SU-DHL-6 (cell line): ENCODE measurements around the gene OR51D1.

Experiments used
- H2AFZ ChIP-seq: fragments of 200-600 bp; sonication (generic); 2 replicates; pipeline ENCODE4 v1.6.1; 2014; ENCODE audit warnings: low read depth, mild to moderate bottlenecking, moderate library complexity, mixed read lengths, antibody characterized with exemption, low read length; ENCODE audit not compliant: severe bottlenecking
- H3F3A ChIP-seq: fragments of 200-600 bp; shearing (Covaris generic); 2 replicates; pipeline ENCODE4 v1.6.0; 2016; ENCODE audit warnings: antibody characterized with exemption, mild to moderate bottlenecking; ENCODE audit not compliant: insufficient read depth
- H3K27ac ChIP-seq: fragments of 200-600 bp; sonication (generic); 2 replicates; pipeline ENCODE4 v1.5.1; 2016; ENCODE audit warnings: low read depth, mild to moderate bottlenecking, low read length, moderate library complexity, mixed read lengths
- H3K27me3 ChIP-seq: fragments of 200-600 bp; sonication (generic), shearing (Covaris generic); 2 replicates; pipeline ENCODE4 v1.6.0; 2014; ENCODE audit warnings: mild to moderate bottlenecking, low read length
- H3K36me3 ChIP-seq: fragments of 200-600 bp; sonication (generic); 2 replicates; pipeline ENCODE4 v1.6.1; 2014; ENCODE audit warnings: mild to moderate bottlenecking, low read length, mixed read lengths
- H3K4me2 ChIP-seq: fragments of 300-600, 200-600 bp; shearing (Covaris generic), sonication (generic); 2 replicates; pipeline ENCODE4 v1.6.0; 2014; ENCODE audit warnings: low read length, low read depth, mild to moderate bottlenecking; ENCODE audit not compliant: poor library complexity, severe bottlenecking
- H3K4me3 ChIP-seq: fragments of 200-600 bp; sonication (generic); 2 replicates; pipeline ENCODE4 v1.5.1; 2014; ENCODE audit warnings: antibody characterized with exemption, low read length, mild to moderate bottlenecking, mixed read lengths; ENCODE audit not compliant: insufficient read depth, poor library complexity, severe bottlenecking
- H3K79me2 ChIP-seq: fragments of 200-600 bp; sonication (generic); 2 replicates; pipeline ENCODE4 v1.6.1; 2014; ENCODE audit warnings: mild to moderate bottlenecking, low read length, moderate library complexity; ENCODE audit not compliant: insufficient read depth
- H3K9ac ChIP-seq: fragments of 200-600 bp; sonication (generic); 2 replicates; pipeline ENCODE4 v1.7.0; 2014; ENCODE audit warnings: mild to moderate bottlenecking, low read length
- H3K9me2 ChIP-seq: fragments of 200-600 bp; sonication (generic); replicated peaks from 2 replicates; pipeline ENCODE4 v1.6.1; 2014; ENCODE audit warnings: low read length; ENCODE audit not compliant: insufficient read depth
- H3K9me3 ChIP-seq: fragments of 200-600 bp; sonication (generic); 2 replicates; pipeline ENCODE4 v1.6.1; 2014; ENCODE audit warnings: low read length, mixed read lengths; ENCODE audit not compliant: insufficient read depth
- H4K20me1 ChIP-seq: fragments of 200-600 bp; sonication (generic); 2 replicates; pipeline ENCODE4 v1.6.1; 2014; ENCODE audit warnings: low read depth, mild to moderate bottlenecking, antibody characterized with exemption, low read length, moderate library complexity, mixed read lengths
- CTCF ChIP-seq: fragments of 200-600 bp; sonication (generic); IDR thresholded peaks from one replicate; pipeline ENCODE4 v1.5.1; 2017; ENCODE audit warnings: antibody characterized with exemption, mild to moderate bottlenecking, low read length, moderate library complexity; ENCODE audit not compliant: insufficient read depth, poor library complexity, severe bottlenecking
- EZH2phosphoT487 ChIP-seq: fragments of 200-600 bp; sonication (generic), shearing (Covaris generic); conservative IDR thresholded peaks from 2 replicates; pipeline ENCODE4 v1.6.1; 2018; ENCODE audit warnings: mild to moderate bottlenecking, antibody characterized with exemption, low read length, moderate library complexity, mixed read lengths

The OR51D1 gene

GRCh38 chr11:4607781-4608666 lies 29.3 kb upstream of the OR51D1 start, which contains the start of gene TRIM68:
Gene TRIM68 (minus strand): TSS chr11:4608231. CDS start chr11:4605504, 2,727 bp downstream.
- peak within 1 kb of the TSS; percentile 94 for H3K4me2 ChIP-seq
- H3K79me2 ChIP-seq, result peaks cover 21% of the 10 kb centered on the region; the same call in 1 of the 2 replicates
- no peaks in the 10 kb centered on the region; the same call in 1 of the 2 replicates for H3K27me3 ChIP-seq
- TF ChIP-seq CTCF, result no peak
- no peak for TF ChIP-seq EZH2phosphoT487
- H3K9me3 ChIP-seq, result no peaks in the 10 kb centered on the region
- peak within 1 kb of the TSS; percentile 100 for H2AFZ ChIP-seq
- peak within 1 kb of the TSS; percentile 65 for H3K4me3 ChIP-seq
- no peaks in the 10 kb centered on the region for H3F3A ChIP-seq
- H4K20me1 ChIP-seq, result no peaks in the 10 kb centered on the region
- H3K36me3 ChIP-seq, result no peaks in the 10 kb centered on the region
- peak within 1 kb of the TSS; percentile 44 for H3K27ac ChIP-seq
- H3K9ac ChIP-seq, result peak within 1 kb of the TSS; percentile 78
- H3K9me2 ChIP-seq, result no peaks in the 10 kb centered on the region

- H3K9ac ChIP-seq, result no peak overlapping the region
- no peaks in the 10 kb centered on the region; the same call in 1 of the 2 replicates for H3K27me3 ChIP-seq
- no peaks in the 10 kb centered on the region for H3K36me3 ChIP-seq
- no peak for TF ChIP-seq EZH2phosphoT487
- no peak for TF ChIP-seq CTCF
- H3K4me2 ChIP-seq, result peak overlapping the region; percentile 29
- peaks cover 21% of the 10 kb centered on the region; the same call in 1 of the 2 replicates for H3K79me2 ChIP-seq
- no peaks in the 10 kb centered on the region for H3K9me2 ChIP-seq
- no peak overlapping the region for H3K4me3 ChIP-seq
- H2AFZ ChIP-seq, result peak overlapping the region; percentile 100
- H3K27ac ChIP-seq, result no peak overlapping the region
- H3F3A ChIP-seq, result no peaks in the 10 kb centered on the region
- no peaks in the 10 kb centered on the region for H3K9me3 ChIP-seq
- no peaks in the 10 kb centered on the region for H4K20me1 ChIP-seq
Measured at GRCh38 chr11:4610258-4610935, 26.9 kb upstream of the OR51D1 start.

- no peak overlapping the region for H2AFZ ChIP-seq
- H3K9me2 ChIP-seq, result no peaks in the 10 kb centered on the region
- H3K36me3 ChIP-seq, result no peaks in the 10 kb centered on the region
- TF ChIP-seq CTCF (no peak), EZH2phosphoT487 (no peak)
- H3K4me3 ChIP-seq, result no peak overlapping the region
- H3F3A ChIP-seq, result no peaks in the 10 kb centered on the region
- no peak overlapping the region for H3K4me2 ChIP-seq
- no peak overlapping the region for H3K9ac ChIP-seq
- no peaks in the 10 kb centered on the region for H4K20me1 ChIP-seq
- H3K27ac ChIP-seq, result no peak overlapping the region
- peaks cover 7% of the 10 kb centered on the region; the same call in 1 of the 2 replicates for H3K79me2 ChIP-seq
- no peaks in the 10 kb centered on the region; the same call in 1 of the 2 replicates for H3K27me3 ChIP-seq
- H3K9me3 ChIP-seq, result no peaks in the 10 kb centered on the region
Measured at GRCh38 chr11:4611986-4612385, 25.3 kb upstream of the OR51D1 start.
